Muscle of back (tissue), 10 donors: ENCODE data around the gene KRT39. TPM values are rescaled to one million over a fixed set of nuclear protein-coding genes. Genes with fewer than 3 reads are reported as not detected.

Experiments used
- polyA plus RNA-seq, 10 donors: library from polyadenylated mRNA; unstranded; fragments of 120-200 nt; gene quantifications; one replicate each; pipeline ENCODE4 v1.2.1, GENCODE V29; 2013; ENCODE audit not compliant: insufficient read length in 10 of 10

Gene KRT39
- polyA plus RNA-seq, 10 donors: 2.9 to 9.6 (median 5.2) TPM

Other genes starting within 250 kb of the KRT39 start
- under 1 TPM in 2 of 10 donors, not detected in 8; 0.18 to 0.38 TPM for gene KRT25, start 211.6 kb downstream of the KRT39 start, polyA plus RNA-seq
- gene KRT26, start 194.7 kb downstream of the KRT39 start, polyA plus RNA-seq: not detected
- gene KRT27, start 184.4 kb downstream of the KRT39 start, polyA plus RNA-seq: not detected
- gene KRT28, start 167.0 kb downstream of the KRT39 start, polyA plus RNA-seq: under 1 TPM in 1 of 10 donors, not detected in 9; 0.15 TPM
- 100 to 1,000 TPM in 2 of 10 donors, 10 to 100 TPM in 8; 31.8 to 603 (median 39.3) TPM for gene KRT10, start 144.3 kb downstream of the KRT39 start, polyA plus RNA-seq
- gene KRT12, start 99.7 kb downstream of the KRT39 start, polyA plus RNA-seq: under 1 TPM in 7 of 10 donors, not detected in 3; 0.08 to 0.76 (median 0.27) TPM
- gene KRT20, start 81.7 kb downstream of the KRT39 start, polyA plus RNA-seq: under 1 TPM in 4 of 10 donors, not detected in 6; 0.13 to 0.24 (median 0.21) TPM
- gene KRT23, start 29.3 kb downstream of the KRT39 start, polyA plus RNA-seq: 1 to 10 TPM in 2 of 10 donors, under 1 TPM in 5, not detected in 3; 0.16 to 2.7 (median 0.22) TPM
- 10 to 100 TPM in 6 of 10 donors, 1 to 10 TPM in 4; 3.5 to 18.2 (median 10.4) TPM for gene KRT40, start 17.4 kb upstream of the KRT39 start, polyA plus RNA-seq
- not detected for gene KRTAP3-3, start 27.2 kb upstream of the KRT39 start, polyA plus RNA-seq
- gene KRTAP3-2, start 33.0 kb upstream of the KRT39 start, polyA plus RNA-seq: under 1 TPM in 9 of 10 donors, not detected in 1; 0.29 to 0.91 (median 0.58) TPM
- gene KRTAP3-1, start 42.2 kb upstream of the KRT39 start, polyA plus RNA-seq: not detected
- gene KRTAP1-5, start 60.3 kb upstream of the KRT39 start, polyA plus RNA-seq: not detected
- gene KRTAP1-4, start 63.2 kb upstream of the KRT39 start, polyA plus RNA-seq: not detected
- under 1 TPM in 1 of 10 donors, not detected in 9; 0.25 TPM for gene KRTAP1-3, start 67.9 kb upstream of the KRT39 start, polyA plus RNA-seq
- gene KRTAP1-1, start 74.5 kb upstream of the KRT39 start, polyA plus RNA-seq: not detected
- not detected for gene KRTAP2-1, start 80.4 kb upstream of the KRT39 start, polyA plus RNA-seq
- not detected for gene KRTAP2-2, start 88.3 kb upstream of the KRT39 start, polyA plus RNA-seq
- gene KRTAP2-3, start 93.2 kb upstream of the KRT39 start, polyA plus RNA-seq: not detected
- gene KRTAP2-4, start 98.9 kb upstream of the KRT39 start, polyA plus RNA-seq: not detected
- gene KRTAP4-7, start 117.2 kb upstream of the KRT39 start, polyA plus RNA-seq: not detected
- gene KRTAP4-8, start 131.2 kb upstream of the KRT39 start, polyA plus RNA-seq: not detected
- gene KRTAP4-16, start 135.3 kb upstream of the KRT39 start, polyA plus RNA-seq: not detected
- gene KRTAP4-9, start 138.4 kb upstream of the KRT39 start, polyA plus RNA-seq: not detected
- not detected for gene KRTAP4-11, start 151.4 kb upstream of the KRT39 start, polyA plus RNA-seq
- not detected for gene KRTAP4-12, start 157.2 kb upstream of the KRT39 start, polyA plus RNA-seq
- not detected for gene KRTAP4-6, start 173.6 kb upstream of the KRT39 start, polyA plus RNA-seq
- not detected for gene KRTAP4-5, start 182.9 kb upstream of the KRT39 start, polyA plus RNA-seq
- gene KRTAP4-4, start 193.8 kb upstream of the KRT39 start, polyA plus RNA-seq: not detected
- gene KRTAP4-3, start 201.3 kb upstream of the KRT39 start, polyA plus RNA-seq: not detected
- gene KRTAP4-2, start 211.3 kb upstream of the KRT39 start, polyA plus RNA-seq: not detected
- gene KRTAP4-1, start 218.0 kb upstream of the KRT39 start, polyA plus RNA-seq: not detected
- gene KRTAP9-1, start 222.9 kb upstream of the KRT39 start, polyA plus RNA-seq: not detected